IPS-18a (cell line): ENCODE results near the gene PDE7B.

ENCODE experiments used
- H3K27ac ChIP-seq: one replicate; pipeline ENCODE4 v1.5.1; 2013; ENCODE audit warnings: low read length
- H3K27me3 ChIP-seq: one replicate; pipeline ENCODE4 v1.6.1; 2013; ENCODE audit warnings: mild to moderate bottlenecking, low read length; ENCODE audit not compliant: control insufficient read depth, insufficient read depth
- H3K36me3 ChIP-seq: one replicate; pipeline ENCODE4 v1.6.1; 2013; ENCODE audit warnings: low read depth, low read length; ENCODE audit not compliant: control insufficient read depth
- H3K4me1 ChIP-seq: one replicate; pipeline ENCODE4 v1.6.1; 2013; ENCODE audit warnings: low read depth, low read length; ENCODE audit not compliant: control insufficient read depth
- H3K4me3 ChIP-seq: one replicate; pipeline ENCODE4 v1.5.1; 2013; ENCODE audit warnings: low read length
- H3K9ac ChIP-seq: one replicate; pipeline ENCODE4 v1.6.1; 2013; ENCODE audit warnings: mild to moderate bottlenecking, low read length, moderate library complexity
- H3K9me3 ChIP-seq: one replicate; pipeline ENCODE4 v1.6.1; 2013; ENCODE audit warnings: low read depth, low read length; ENCODE audit not compliant: control insufficient read depth

The PDE7B gene

GRCh38 chr6:135971351-135971750 is 119.8 kb downstream of the PDE7B start:
- H3K9ac ChIP-seq: no peak overlapping the region
- no peaks in the 10 kb centered on the region for H3K27me3 ChIP-seq
- no peak overlapping the region for H3K27ac ChIP-seq
- H3K36me3 ChIP-seq: no peaks in the 10 kb centered on the region
- no peaks in the 10 kb centered on the region for H3K4me1 ChIP-seq
- H3K4me3 ChIP-seq: no peak overlapping the region
- H3K9me3 ChIP-seq: no peaks in the 10 kb centered on the region

GRCh38 chr6:135972150-135972549 is 120.6 kb downstream of the PDE7B start:
- H3K9ac ChIP-seq: no peak overlapping the region
- no peaks in the 10 kb centered on the region for H3K27me3 ChIP-seq
- no peaks in the 10 kb centered on the region for H3K4me1 ChIP-seq
- H3K9me3 ChIP-seq: no peaks in the 10 kb centered on the region
- H3K4me3 ChIP-seq: no peak overlapping the region
- no peak overlapping the region for H3K27ac ChIP-seq
- no peaks in the 10 kb centered on the region for H3K36me3 ChIP-seq

- Histone ChIP-seq H3K4me1 (no peaks in the 10 kb centered on the region), H3K4me3 (no peak overlapping the region), H3K9me3 (no peaks in the 10 kb centered on the region), H3K36me3 (no peaks in the 10 kb centered on the region), H3K27ac (no peak overlapping the region), H3K9ac (no peak overlapping the region), H3K27me3 (no peaks in the 10 kb centered on the region)
Observed at GRCh38 chr6:135972586-135972985, 121.1 kb downstream of the PDE7B start.

- Histone ChIP-seq H3K4me3 (no peak overlapping the region), H3K9ac (no peak overlapping the region), H3K27me3 (no peaks in the 10 kb centered on the region), H3K36me3 (no peaks in the 10 kb centered on the region), H3K9me3 (no peaks in the 10 kb centered on the region), H3K4me1 (no peaks in the 10 kb centered on the region), H3K27ac (no peak overlapping the region)
Observed at GRCh38 chr6:135974426-135974825, 122.9 kb downstream of the PDE7B start.

- H3K4me1 ChIP-seq: no peaks in the 10 kb centered on the region
- H3K4me3 ChIP-seq: no peak overlapping the region
- H3K9me3 ChIP-seq: no peaks in the 10 kb centered on the region
- no peak overlapping the region for H3K9ac ChIP-seq
- no peaks in the 10 kb centered on the region for H3K27me3 ChIP-seq
- H3K36me3 ChIP-seq: no peaks in the 10 kb centered on the region
- no peak overlapping the region for H3K27ac ChIP-seq
Observed at GRCh38 chr6:135976585-135976984, 125.1 kb downstream of the PDE7B start.

- Histone ChIP-seq H3K4me1 (no peaks in the 10 kb centered on the region), H3K4me3 (no peak overlapping the region), H3K27ac (no peak overlapping the region), H3K36me3 (no peaks in the 10 kb centered on the region), H3K9ac (no peak overlapping the region), H3K27me3 (no peaks in the 10 kb centered on the region), H3K9me3 (no peaks in the 10 kb centered on the region)
Observed at GRCh38 chr6:135983093-135983492, 131.6 kb downstream of the PDE7B start.

GRCh38 chr6:135983718-135984343 is 132.3 kb downstream of the PDE7B start:
- no peak overlapping the region for H3K27ac ChIP-seq
- no peaks in the 10 kb centered on the region for H3K9me3 ChIP-seq
- H3K27me3 ChIP-seq: no peaks in the 10 kb centered on the region
- no peak overlapping the region for H3K9ac ChIP-seq
- no peak overlapping the region for H3K4me3 ChIP-seq
- no peaks in the 10 kb centered on the region for H3K36me3 ChIP-seq
- H3K4me1 ChIP-seq: no peaks in the 10 kb centered on the region

- Histone ChIP-seq H3K27ac (no peak overlapping the region), H3K9ac (no peak overlapping the region), H3K9me3 (no peaks in the 10 kb centered on the region), H3K4me1 (no peaks in the 10 kb centered on the region), H3K36me3 (no peaks in the 10 kb centered on the region), H3K27me3 (no peaks in the 10 kb centered on the region), H3K4me3 (no peak overlapping the region)
Observed at GRCh38 chr6:135985471-135985870, 134.0 kb downstream of the PDE7B start.

- no peaks in the 10 kb centered on the region for H3K9me3 ChIP-seq
- no peaks in the 10 kb centered on the region for H3K27me3 ChIP-seq
- H3K27ac ChIP-seq: no peak overlapping the region
Observed at GRCh38 chr6:135987226-135987625, 135.7 kb downstream of the PDE7B start.

GRCh38 chr6:135990439-135990838 is 138.9 kb downstream of the PDE7B start:
- Histone ChIP-seq H3K36me3 (no peaks in the 10 kb centered on the region), H3K4me3 (no peak overlapping the region), H3K4me1 (no peaks in the 10 kb centered on the region), H3K27ac (no peak overlapping the region), H3K9me3 (no peaks in the 10 kb centered on the region), H3K9ac (no peak overlapping the region), H3K27me3 (no peaks in the 10 kb centered on the region)

More at GRCh38 chr6:135987226-135987625, 135.7 kb downstream of the PDE7B start:
- Histone ChIP-seq H3K36me3 (no peaks in the 10 kb centered on the region), H3K4me1 (no peaks in the 10 kb centered on the region), H3K9ac (no peak overlapping the region), H3K4me3 (no peak overlapping the region)

GRCh38 chr6:135990855-135991464 is 139.5 kb downstream of the PDE7B start:
- Histone ChIP-seq H3K27ac (no peak overlapping the region), H3K27me3 (no peaks in the 10 kb centered on the region), H3K9ac (no peak overlapping the region), H3K9me3 (no peaks in the 10 kb centered on the region), H3K4me1 (no peaks in the 10 kb centered on the region), H3K4me3 (no peak overlapping the region), H3K36me3 (no peaks in the 10 kb centered on the region)

- Histone ChIP-seq H3K9me3 (no peaks in the 10 kb centered on the region), H3K27ac (no peak overlapping the region), H3K27me3 (no peaks in the 10 kb centered on the region), H3K9ac (no peak overlapping the region), H3K36me3 (no peaks in the 10 kb centered on the region), H3K4me3 (no peak overlapping the region), H3K4me1 (no peaks in the 10 kb centered on the region)
Observed at GRCh38 chr6:135992739-135993138, 141.2 kb downstream of the PDE7B start.
